ENCODE measurements around the gene SPCS3. TPM values are rescaled to one million over a fixed set of nuclear protein-coding genes. Genes with fewer than 3 reads are reported as not detected.

The SPCS3 gene
- total and polyA plus RNA-seq, 2 experiments from 2014 or later: 62.5 to 79.9 TPM

- Mint-ChIP-seq H3K36me3 (ENCODE audit: low read depth) (peaks cover 3% of the 10 kb centered on the region; the same call in 1 of the 3 replicates), H3K4me3 (no peak overlapping the region), H3K9me3 (no peaks in the 10 kb centered on the region), H3K27ac (no peak overlapping the region), H3K27me3 (ENCODE audit: insufficient read depth, low read depth, poor library complexity) (no peaks in the 10 kb centered on the region), H3K4me1 (no peaks in the 10 kb centered on the region)
- DNase-seq (ENCODE audit: low spot score): no peak
- Histone ChIP-seq H4K20me1 (replicated peaks; ENCODE audit: insufficient read depth) (no peaks in the 10 kb centered on the region), H2AFZ (no peak overlapping the region), H3K4me1 (ENCODE audit: insufficient read depth) (no peaks in the 10 kb centered on the region), H3K4me2 (no peak overlapping the region), H3F3A (replicated peaks; ENCODE audit: low read depth) (no peaks in the 10 kb centered on the region), H3K27ac (ENCODE audit: low read depth) (no peak overlapping the region), H3K79me2 (replicated peaks; ENCODE audit: insufficient read depth) (no peaks in the 10 kb centered on the region), H3K27me3 (ENCODE audit: insufficient read depth) (no peaks in the 10 kb centered on the region), H3K9me2 (ENCODE audit: insufficient read depth) (0 out of 2 replicates have a peak, but pooled peaks cover 8% of the 10 kb centered on the region), H3K4me3 (no peak overlapping the region), H3K36me3 (ENCODE audit: insufficient read depth) (no peaks in the 10 kb centered on the region)
- no peak for ATAC-seq
- TF ChIP-seq EZH2phosphoT487 (IDR thresholded peaks at IDR 0.05; ENCODE audit: unreplicated experiment): no peak
- no peak for TF ChIP-seq CREB1 (CRISPR knock-in tag; IDR thresholded peaks at IDR 0.05; ENCODE audit: low read depth)
- TF ChIP-seq STAT1 (IDR thresholded peaks at IDR 0.05; ENCODE audit: unreplicated experiment): no peak
- TF ChIP-seq EZH2 (IDR thresholded peaks at IDR 0.05; ENCODE audit: low read depth, unreplicated experiment): no peak
- no peak for TF ChIP-seq JUNB (IDR thresholded peaks at IDR 0.05; ENCODE audit: unreplicated experiment)
- TF ChIP-seq ZNF331 (CRISPR knock-in tag; IDR thresholded peaks at IDR 0.05; ENCODE audit: low read depth): no peak
- no peak for TF ChIP-seq NANOG (IDR thresholded peaks at IDR 0.05; ENCODE audit: borderline replicate concordance)
- TF ChIP-seq ZNF462 (CRISPR knock-in tag; IDR thresholded peaks at IDR 0.05): no peak
- no peak for TF ChIP-seq REST (IDR thresholded peaks at IDR 0.05; ENCODE audit: unreplicated experiment)
- TF ChIP-seq ETS1 (IDR thresholded peaks at IDR 0.05): no peak
- TF ChIP-seq ZNF114 (CRISPR knock-in tag; IDR thresholded peaks at IDR 0.05): no peak
- TF ChIP-seq CTCF (conservative IDR thresholded peaks at IDR 0.05; ENCODE audit: low read depth in 2 of 2): no peak
- TF ChIP-seq POLR2AphosphoS5 (IDR thresholded peaks at IDR 0.05; ENCODE audit: low read depth): no peak
These were observed 48.2 kb downstream of the SPCS3 start for GRCh38 chr4:176367771-176368465.

Data from GM23338 (cell line).